Right lobe of liver (tissue), 4 donors: ENCODE measurements around the gene LCLAT1.
"Not testable (repeated sequence)": the region's sequence is repeated elsewhere in the genome, so short reads cannot be mapped to it uniquely, and the experiment has no call there.

Source experiments
- CTCF ChIP-seq, 4 donors: fragments of 200-600 bp in 3 of 4; fragments of 450-650 bp in 1 of 4; IDR thresholded peaks; one replicate each; pipeline versions ENCODE4 v1.5.1 to v1.8.0; 2016 to 2022; ENCODE audit warnings: antibody characterized with exemption in 4 of 4, mild to moderate bottlenecking in 2 of 4
- POLR2A ChIP-seq: fragments of 450-650 bp; IDR thresholded peaks from one replicate; pipeline ENCODE4 v1.6.1; 2017; ENCODE audit warnings: antibody characterized with exemption, mild to moderate bottlenecking
- donor health status: DM: no; HTN: no; CAD: no.
- donor health status: DM: no; HTN: no; CAD: no.
- donor health status: DM: no; HTN: yes; CAD: no.

GRCh38 chr2:30614227-30614626, 167.2 kb downstream of the LCLAT1 start:
- TF ChIP-seq CTCF (IDR thresholded peaks at IDR 0.05); POLR2A: not testable (repeated sequence)
